PC-3 (cell line): ENCODE measurements around the gene CELF2.

ENCODE experiments used
- CTCF ChIP-seq: fragments of 300-600 bp; sonication (generic); conservative IDR thresholded peaks from 2 replicates; pipeline ENCODE4 v1.5.1; 2017; ENCODE audit warnings: antibody characterized with exemption, low read depth, mild to moderate bottlenecking, low read length
- EZH2 ChIP-seq: fragments of 300-600 bp; sonication (generic); IDR thresholded peaks from one replicate; pipeline ENCODE4 v1.6.1; 2017; ENCODE audit warnings: antibody characterized with exemption, mild to moderate bottlenecking, low read length; ENCODE audit not compliant: unreplicated experiment

- no peak for TF ChIP-seq CTCF
- no peak for TF ChIP-seq EZH2
These were observed 31.1 kb downstream of the CELF2 start for GRCh38 chr10:11048707-11049278.
